Naive thymus-derived CD8-positive, alpha-beta T cell (primary cell): Measurements from ENCODE around the gene ITGA8. TPM values are rescaled to one million over a fixed set of nuclear protein-coding genes. Genes with fewer than 3 reads are reported as not detected.

Experiments used
- ATAC-seq, 2 donors: fragments of 150-1000 bp; cut with Tn5 transposase in 1 of 2; sonication (Bioruptor Pico), chemical (Tn5 transposase) in 1 of 2; 1 replicate in 1 of 2; 2 replicates in 1 of 2; pipeline ENCODE4 v1.10.0; 2021; ENCODE audit warnings: mild to moderate bottlenecking in 2 of 2, moderate library complexity in 2 of 2
- POLR2A ChIA-PET: fragments of 350-600 bp; sonication (Branson Sonifier 250); formaldehyde crosslinking; loops from one replicate; lab custom pipeline; 2021; ENCODE audit warnings: antibody characterized with exemption; lab: Charles Lee
- DNase-seq, 10 donors: peaks; one replicate each; pipeline versions ENCODE4 v3.0.0 to v3.0.0-alpha.2; 2020 to 2022
- H3K27ac Mint-ChIP-seq, 10 donors: one replicate each; pipeline ENCODE4 v1.8.0; 2020 to 2022; ENCODE audit warnings: mild to moderate bottlenecking in 10 of 10, mixed read lengths in 10 of 10, moderate library complexity in 4 of 10, inconsistent platforms in 1 of 10
- H3K27me3 Mint-ChIP-seq, 5 donors: one replicate each; pipeline ENCODE4 v1.8.0; 2021 to 2022; ENCODE audit warnings: mixed read lengths in 5 of 5
- H3K36me3 Mint-ChIP-seq, 3 donors: one replicate each; pipeline ENCODE4 v1.8.0; 2020 to 2022; ENCODE audit warnings: mixed read lengths in 3 of 3, mild to moderate bottlenecking in 2 of 3, inconsistent platforms in 1 of 3
- H3K4me1 Mint-ChIP-seq, 4 donors: one replicate each; pipeline ENCODE4 v1.8.0; 2021 to 2022; ENCODE audit warnings: mixed read lengths in 4 of 4
- H3K4me3 Mint-ChIP-seq, 10 donors: one replicate each; pipeline ENCODE4 v1.8.0; 2020 to 2022; ENCODE audit warnings: mild to moderate bottlenecking in 10 of 10, mixed read lengths in 10 of 10, moderate library complexity in 6 of 10, inconsistent platforms in 1 of 10
- H3K9me3 Mint-ChIP-seq, 9 donors: one replicate each; pipeline ENCODE4 v1.8.0; 2020 to 2022; ENCODE audit warnings: mixed read lengths in 9 of 9, mild to moderate bottlenecking in 3 of 9, inconsistent platforms in 1 of 9, moderate library complexity in 1 of 9
- polyA plus RNA-seq, 3 donors: library from polyadenylated mRNA; unstranded; fragments of 300-500 nt; fragmentation: Illumina TruSeq; gene quantifications; one replicate each; pipeline ENCODE4 v1.2.3, GENCODE V29; 2021
- total RNA-seq, 8 experiments: library from RNA in 2 of 8; stranded (reverse) in 2 of 8; gene quantifications; one replicate each; pipeline ENCODE4 v1.2.3 and lab custom pipeline; 2021 to 2026

Gene ITGA8
- total and polyA plus RNA-seq, 5 experiments from 2014 or later: not detected

- H3K27ac Mint-ChIP-seq: no peak overlapping the region
- no peak for ATAC-seq
- H3K36me3 Mint-ChIP-seq: peaks cover 0 to 1% (median 0%) of the 10 kb centered on the region in 3 donors
- H3K9me3 Mint-ChIP-seq: no peaks in the 10 kb centered on the region
- DNase-seq: no peak
- POLR2A ChIA-PET: no interaction called here
- H3K27me3 Mint-ChIP-seq: peaks cover 2 to 16% (median 5%) of the 10 kb centered on the region in 5 donors
- H3K4me3 Mint-ChIP-seq: no peak overlapping the region
- no peaks in the 10 kb centered on the region for H3K4me1 Mint-ChIP-seq
These were observed 227.7 kb downstream of the ITGA8 start for GRCh38 chr10:15491856-15492642.

- DNase-seq (no peak), ATAC-seq (no peak)
- no peaks in the 10 kb centered on the region for H3K9me3 Mint-ChIP-seq
- no peaks in the 10 kb centered on the region for H3K36me3 Mint-ChIP-seq
- H3K4me1 Mint-ChIP-seq: no peaks in the 10 kb centered on the region
- H3K27me3 Mint-ChIP-seq: peaks cover 2 to 21% (median 9%) of the 10 kb centered on the region in 5 donors
- no peak overlapping the region for H3K4me3 Mint-ChIP-seq
- POLR2A ChIA-PET: no interaction called here
- H3K27ac Mint-ChIP-seq: no peak overlapping the region
These were observed 230.3 kb downstream of the ITGA8 start for GRCh38 chr10:15489431-15489830.

- DNase-seq (no peak), ATAC-seq (no peak)
- no peaks in the 10 kb centered on the region for H3K4me1 Mint-ChIP-seq
- no peak overlapping the region for H3K4me3 Mint-ChIP-seq
- no peaks in the 10 kb centered on the region for H3K36me3 Mint-ChIP-seq
- POLR2A ChIA-PET: no interaction called here
- H3K27me3 Mint-ChIP-seq: peaks cover 2 to 33% (median 17%) of the 10 kb centered on the region in 5 donors
- H3K9me3 Mint-ChIP-seq: peaks cover 0 to 8% (median 0%) of the 10 kb centered on the region in 9 donors
- peak overlapping the region in 1 of 10 donors; percentile 31 for H3K27ac Mint-ChIP-seq
These were observed 232.3 kb downstream of the ITGA8 start for GRCh38 chr10:15487376-15487775.

- no peaks in the 10 kb centered on the region for H3K36me3 Mint-ChIP-seq
- ATAC-seq: no peak
- peaks cover 0 to 9% (median 0%) of the 10 kb centered on the region in 9 donors for H3K9me3 Mint-ChIP-seq
- H3K4me1 Mint-ChIP-seq: no peaks in the 10 kb centered on the region
- H3K27ac Mint-ChIP-seq: peak overlapping the region in 1 of 10 donors; percentile 60
- no peak overlapping the region for H3K4me3 Mint-ChIP-seq
- POLR2A ChIA-PET: no interaction called here
- H3K27me3 Mint-ChIP-seq: peaks cover 4 to 42% (median 15%) of the 10 kb centered on the region in 5 donors
- no peak for DNase-seq
These were observed 233.3 kb downstream of the ITGA8 start for GRCh38 chr10:15486404-15486803.

- Mint-ChIP-seq H3K27me3 (peaks cover 4 to 46% (median 15%) of the 10 kb centered on the region in 5 donors), H3K4me1 (no peaks in the 10 kb centered on the region), H3K36me3 (no peaks in the 10 kb centered on the region), H3K9me3 (peaks cover 0 to 9% (median 0%) of the 10 kb centered on the region in 9 donors), H3K4me3 (no peak overlapping the region), H3K27ac (no peak overlapping the region)
- DNase-seq: no peak
- ATAC-seq: no peak
- POLR2A ChIA-PET: no interaction called here
These were observed 233.9 kb downstream of the ITGA8 start for GRCh38 chr10:15485684-15486316.

GRCh38 chr10:15485027-15485426, 234.7 kb downstream of the ITGA8 start:
- H3K4me3 Mint-ChIP-seq: no peak overlapping the region
- H3K36me3 Mint-ChIP-seq: no peaks in the 10 kb centered on the region
- POLR2A ChIA-PET: no interaction called here
- ATAC-seq: no peak
- peaks cover 0 to 9% (median 0%) of the 10 kb centered on the region in 9 donors for H3K9me3 Mint-ChIP-seq
- DNase-seq: no peak
- peaks cover 4 to 51% (median 15%) of the 10 kb centered on the region in 5 donors for H3K27me3 Mint-ChIP-seq
- H3K27ac Mint-ChIP-seq: no peak overlapping the region
- no peaks in the 10 kb centered on the region for H3K4me1 Mint-ChIP-seq

GRCh38 chr10:15484128-15484527, 235.6 kb downstream of the ITGA8 start:
- Mint-ChIP-seq H3K27ac (no peak overlapping the region), H3K4me3 (no peak overlapping the region), H3K9me3 (peaks cover 0 to 9% (median 0%) of the 10 kb centered on the region in 9 donors), H3K4me1 (no peaks in the 10 kb centered on the region), H3K36me3 (no peaks in the 10 kb centered on the region), H3K27me3 (peaks cover 4 to 58% (median 15%) of the 10 kb centered on the region in 5 donors)
- DNase-seq: no peak
- POLR2A ChIA-PET: no interaction called here
- ATAC-seq: no peak

GRCh38 chr10:15483215-15484075, 236.3 kb downstream of the ITGA8 start:
- peaks cover 0 to 9% (median 0%) of the 10 kb centered on the region in 9 donors for H3K9me3 Mint-ChIP-seq
- no peaks in the 10 kb centered on the region for H3K36me3 Mint-ChIP-seq
- H3K27me3 Mint-ChIP-seq: peaks cover 6 to 51% (median 17%) of the 10 kb centered on the region in 5 donors

GRCh38 chr10:15482156-15482555, 237.6 kb downstream of the ITGA8 start:
- peaks cover 0 to 2% (median 0%) of the 10 kb centered on the region in 4 donors for H3K4me1 Mint-ChIP-seq
- ATAC-seq (no peak), DNase-seq (no peak)
- H3K4me3 Mint-ChIP-seq: no peak overlapping the region
- no peak overlapping the region for H3K27ac Mint-ChIP-seq
- peaks cover 9 to 58% (median 18%) of the 10 kb centered on the region in 5 donors for H3K27me3 Mint-ChIP-seq
- POLR2A ChIA-PET: no interaction called here
- H3K36me3 Mint-ChIP-seq: peaks cover 0 to 4% (median 0%) of the 10 kb centered on the region in 3 donors
- H3K9me3 Mint-ChIP-seq: peaks cover 0 to 9% (median 0%) of the 10 kb centered on the region in 9 donors

More at GRCh38 chr10:15483215-15484075, 236.3 kb downstream of the ITGA8 start:
- Mint-ChIP-seq H3K4me1 (no peaks in the 10 kb centered on the region), H3K27ac (no peak overlapping the region), H3K4me3 (no peak overlapping the region)
- ATAC-seq (no peak), DNase-seq (no peak)
- POLR2A ChIA-PET: no interaction called here

GRCh38 chr10:15478950-15479349, 240.8 kb downstream of the ITGA8 start:
- H3K4me1 Mint-ChIP-seq: peaks cover 0 to 2% (median 0%) of the 10 kb centered on the region in 4 donors
- POLR2A ChIA-PET: no interaction called here
- H3K27ac Mint-ChIP-seq: no peak overlapping the region
- no peak for ATAC-seq
- peaks cover 0 to 9% (median 3%) of the 10 kb centered on the region in 9 donors for H3K9me3 Mint-ChIP-seq
- DNase-seq: no peak
- peaks cover 15 to 53% (median 24%) of the 10 kb centered on the region in 5 donors for H3K27me3 Mint-ChIP-seq
- no peak overlapping the region for H3K4me3 Mint-ChIP-seq
- peaks cover 0 to 13% (median 0%) of the 10 kb centered on the region in 3 donors for H3K36me3 Mint-ChIP-seq

GRCh38 chr10:15478429-15478828, 241.3 kb downstream of the ITGA8 start:
- Mint-ChIP-seq H3K27ac (no peak overlapping the region), H3K36me3 (peaks cover 0 to 13% (median 0%) of the 10 kb centered on the region in 3 donors), H3K4me3 (no peak overlapping the region), H3K9me3 (peaks cover 0 to 9% (median 3%) of the 10 kb centered on the region in 9 donors), H3K27me3 (peaks cover 16 to 57% (median 26%) of the 10 kb centered on the region in 5 donors), H3K4me1 (peaks cover 0 to 2% (median 0%) of the 10 kb centered on the region in 4 donors)
- DNase-seq (no peak), ATAC-seq (no peak)
- POLR2A ChIA-PET: no interaction called here

GRCh38 chr10:15476337-15476736, 243.4 kb downstream of the ITGA8 start:
- Mint-ChIP-seq H3K36me3 (peaks cover 0 to 13% (median 0%) of the 10 kb centered on the region in 3 donors), H3K27ac (no peak overlapping the region), H3K27me3 (peaks cover 17 to 57% (median 33%) of the 10 kb centered on the region in 5 donors), H3K4me1 (peaks cover 0 to 4% (median 0%) of the 10 kb centered on the region in 4 donors), H3K4me3 (no peak overlapping the region), H3K9me3 (peaks cover 0 to 6% (median 0%) of the 10 kb centered on the region in 9 donors)
- POLR2A ChIA-PET: no interaction called here
- ATAC-seq: no peak
- DNase-seq: no peak
